OCI-LY7 (cell line): ENCODE results near the gene PEX14. TPM values are rescaled to one million over a fixed set of nuclear protein-coding genes. Genes with fewer than 3 reads are reported as not detected.

Source experiments
- BruUV-seq: library from RNA; stranded (reverse); fragments of 400-500 nt; replicated peaks from 2 replicates; lab custom pipeline; 2021; lab: Mats Ljungman, UMichigan
- CTCF ChIA-PET: fragments of 300-600 bp; sonication (Branson Sonifier 250); formaldehyde crosslinking; loops from one replicate; lab custom pipeline; 2022; ENCODE audit warnings: antibody characterized with exemption; ENCODE audit not compliant: unreplicated experiment; lab: Charles Lee
- POLR2A ChIA-PET: fragments of 300-600 bp; sonication (Branson Sonifier 250); formaldehyde crosslinking; loops from one replicate; lab custom pipeline; 2022; ENCODE audit warnings: antibody characterized with exemption; lab: Charles Lee
- DNase-seq: peaks from one replicate; pipeline ENCODE4 v3.0.0-alpha.2; 2015; ENCODE audit warnings: low spot score
- H2AFZ ChIP-seq: fragments of 200-600 bp; sonication (generic), shearing (Covaris generic); 2 replicates; pipeline ENCODE4 v1.6.1; 2014; ENCODE audit warnings: mild to moderate bottlenecking, antibody characterized with exemption, low read length, moderate library complexity
- H3K27ac ChIP-seq: fragments of 200-600 bp; sonication (generic); 2 replicates; pipeline ENCODE4 v1.5.1; 2014; ENCODE audit warnings: mixed run types, low read depth, mild to moderate bottlenecking, moderate library complexity, low read length, inconsistent platforms; ENCODE audit not compliant: poor library complexity, severe bottlenecking
- H3K36me3 ChIP-seq: fragments of 200-600 bp; sonication (generic); 2 replicates; pipeline ENCODE4 v1.6.1; 2014; ENCODE audit warnings: mild to moderate bottlenecking, antibody characterized with exemption, low read length, moderate library complexity, mixed read lengths; ENCODE audit not compliant: insufficient read depth
- H3K4me1 ChIP-seq: fragments of 200-600 bp; sonication (generic); 2 replicates; pipeline ENCODE4 v1.5.1; 2014; ENCODE audit warnings: mild to moderate bottlenecking, low read length; ENCODE audit not compliant: insufficient read depth, poor library complexity, severe bottlenecking
- H3K4me2 ChIP-seq: fragments of 200-600 bp; sonication (generic); 2 replicates; pipeline ENCODE4 v1.6.1; 2014; ENCODE audit warnings: mild to moderate bottlenecking, low read length
- H3K4me3 ChIP-seq: fragments of 200-600 bp; sonication (generic); 2 replicates; pipeline ENCODE4 v1.5.1; 2014; ENCODE audit warnings: mild to moderate bottlenecking, low read depth, low read length; ENCODE audit not compliant: poor library complexity, severe bottlenecking
- H3K79me2 ChIP-seq: fragments of 200-600 bp; sonication (generic); 2 replicates; pipeline ENCODE4 v1.6.1; 2016; ENCODE audit warnings: low read depth, mild to moderate bottlenecking, low read length, moderate library complexity, mixed read lengths; ENCODE audit not compliant: insufficient read depth
- H3K9me2 ChIP-seq: fragments of 200-600 bp; sonication (generic); 2 replicates; pipeline ENCODE4 v1.6.1; 2016; ENCODE audit warnings: mild to moderate bottlenecking, low read length, mixed read lengths; ENCODE audit not compliant: insufficient read depth
- H3K9me3 ChIP-seq: fragments of 200-600 bp; sonication (generic); 2 replicates; pipeline ENCODE4 v1.6.1; 2014; ENCODE audit warnings: mild to moderate bottlenecking, mixed run types, low read length, mixed read lengths
- H4K20me1 ChIP-seq: fragments of 200-600 bp; sonication (generic); 2 replicates; pipeline ENCODE4 v1.6.1; 2014; ENCODE audit warnings: mild to moderate bottlenecking, antibody characterized with exemption, low read length, moderate library complexity, mixed read lengths; ENCODE audit not compliant: insufficient read depth
- EZH2phosphoT487 ChIP-seq: fragments of 200-600 bp; sonication (generic); IDR thresholded peaks from 2 replicates; pipeline ENCODE4 v1.6.1; 2018; ENCODE audit warnings: low read depth, borderline replicate concordance, mild to moderate bottlenecking, mixed run types, antibody characterized with exemption, low read length, moderate library complexity, mixed read lengths
- intact Hi-C: fragments of 100-400 bp; cut with micrococcal nuclease; formaldehyde crosslinking; loops from one replicate; pipeline ENCODE4 v1.10.0; 2022; ENCODE audit not compliant: unreplicated experiment
- total RNA-seq, 2 experiments: library from RNA; depleted of rRNA in 1 of 2; stranded (reverse); fragments of >200 nt in 1 of 2; shearing (Covaris generic) in 1 of 2; gene quantifications; 2 replicates each; pipeline ENCODE4 v1.2.3, GENCODE V29; 2014 to 2022
- TF ChIP-seq, protein P1 (sequence below): fragments of 200-600 bp; sonication (generic); conservative IDR thresholded peaks from 2 replicates; pipeline ENCODE4 v1.5.1; 2014; ENCODE audit warnings: mild to moderate bottlenecking, antibody characterized with exemption, low read length, moderate library complexity, mixed read lengths

The PEX14 gene
- total RNA-seq, 2 experiments from 2014 or later: 14.6 to 24.3 TPM

DNA sequence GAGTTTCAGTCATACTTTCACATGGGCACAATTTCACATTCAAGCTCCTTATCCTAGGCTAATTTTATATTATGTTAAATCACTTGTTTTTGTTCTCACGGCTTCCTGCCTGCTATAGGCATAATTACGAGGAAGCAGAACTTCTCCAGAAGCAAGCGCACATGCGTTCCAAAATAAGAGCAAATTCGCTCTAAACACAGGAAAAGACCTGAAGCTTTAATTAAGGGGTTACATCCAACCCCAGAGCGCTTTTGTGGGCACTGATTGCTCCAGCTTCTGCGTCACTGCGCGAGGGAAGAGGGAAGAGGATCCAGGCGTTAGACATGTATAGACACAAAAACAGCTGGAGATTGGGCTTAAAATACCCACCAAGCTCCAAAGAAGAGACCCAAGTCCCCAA lies 25.0 kb upstream of the PEX14 start, which contains the start of gene CORT:
Gene CORT (plus strand): TSS at position 281 of the 400 bp plus-strand sequence. CDS start 193 bp downstream, outside the sequence.
- no peaks in the 10 kb centered on the region for H3K9me2 ChIP-seq

DNA sequence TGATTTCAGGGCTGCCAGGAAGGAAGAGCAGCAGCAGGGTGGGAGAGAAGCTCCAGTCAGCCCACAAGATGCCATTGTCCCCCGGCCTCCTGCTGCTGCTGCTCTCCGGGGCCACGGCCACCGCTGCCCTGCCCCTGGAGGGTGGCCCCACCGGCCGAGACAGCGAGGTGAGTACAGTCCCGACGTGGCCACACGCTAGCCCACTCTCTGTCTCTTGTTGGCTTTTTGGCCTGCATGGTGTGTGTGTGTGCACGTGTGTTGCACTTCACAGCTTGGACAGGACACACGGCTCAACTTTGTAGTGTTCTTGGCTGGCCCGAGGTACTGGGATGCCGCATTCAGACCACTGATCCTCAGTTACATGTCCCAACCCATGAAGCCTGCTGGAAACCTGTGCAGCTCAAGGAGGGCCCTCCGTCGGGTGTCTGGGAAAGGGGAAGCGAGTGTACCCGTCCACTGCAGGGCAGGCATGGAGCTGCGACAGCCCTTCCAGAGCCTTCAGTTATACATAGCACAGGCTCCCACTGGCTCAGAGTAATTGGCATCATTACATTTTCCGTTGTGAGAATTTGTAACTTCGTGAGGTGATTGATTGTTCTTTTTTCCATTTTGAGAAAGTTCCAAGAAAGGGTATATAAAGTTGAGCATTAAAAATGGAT lies 24.5 kb upstream of the PEX14 start:
- TF ChIP-seq, protein P1, sequence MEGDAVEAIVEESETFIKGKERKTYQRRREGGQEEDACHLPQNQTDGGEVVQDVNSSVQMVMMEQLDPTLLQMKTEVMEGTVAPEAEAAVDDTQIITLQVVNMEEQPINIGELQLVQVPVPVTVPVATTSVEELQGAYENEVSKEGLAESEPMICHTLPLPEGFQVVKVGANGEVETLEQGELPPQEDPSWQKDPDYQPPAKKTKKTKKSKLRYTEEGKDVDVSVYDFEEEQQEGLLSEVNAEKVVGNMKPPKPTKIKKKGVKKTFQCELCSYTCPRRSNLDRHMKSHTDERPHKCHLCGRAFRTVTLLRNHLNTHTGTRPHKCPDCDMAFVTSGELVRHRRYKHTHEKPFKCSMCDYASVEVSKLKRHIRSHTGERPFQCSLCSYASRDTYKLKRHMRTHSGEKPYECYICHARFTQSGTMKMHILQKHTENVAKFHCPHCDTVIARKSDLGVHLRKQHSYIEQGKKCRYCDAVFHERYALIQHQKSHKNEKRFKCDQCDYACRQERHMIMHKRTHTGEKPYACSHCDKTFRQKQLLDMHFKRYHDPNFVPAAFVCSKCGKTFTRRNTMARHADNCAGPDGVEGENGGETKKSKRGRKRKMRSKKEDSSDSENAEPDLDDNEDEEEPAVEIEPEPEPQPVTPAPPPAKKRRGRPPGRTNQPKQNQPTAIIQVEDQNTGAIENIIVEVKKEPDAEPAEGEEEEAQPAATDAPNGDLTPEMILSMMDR: no peak
- TF ChIP-seq EZH2phosphoT487: no peak
- CTCF ChIA-PET: no interaction called here

More for the DNA sequence above, 25.0 kb upstream of the PEX14 start, which contains the start of gene CORT:
- Histone ChIP-seq H3K36me3 (peaks cover 6% of the 10 kb centered on the region; the same call in 1 of the 2 replicates), H4K20me1 (no peaks in the 10 kb centered on the region), H3K4me2 (no peak within 1 kb of the TSS), H3K27ac (no peak within 1 kb of the TSS), H3K79me2 (no peaks in the 10 kb centered on the region), H3K9me3 (no peaks in the 10 kb centered on the region), H3K4me1 (no peaks in the 10 kb centered on the region), H3K4me3 (no peak within 1 kb of the TSS), H2AFZ (no peak within 1 kb of the TSS)
- intact Hi-C loops: no loop called here
- no peak for DNase-seq
- no peak for TF ChIP-seq EZH2phosphoT487
- TF ChIP-seq, protein P1: no peak
- ChIA-PET POLR2A (no interaction called here), CTCF (no interaction called here)
- BruUV-seq: no TSS peak

DNA sequence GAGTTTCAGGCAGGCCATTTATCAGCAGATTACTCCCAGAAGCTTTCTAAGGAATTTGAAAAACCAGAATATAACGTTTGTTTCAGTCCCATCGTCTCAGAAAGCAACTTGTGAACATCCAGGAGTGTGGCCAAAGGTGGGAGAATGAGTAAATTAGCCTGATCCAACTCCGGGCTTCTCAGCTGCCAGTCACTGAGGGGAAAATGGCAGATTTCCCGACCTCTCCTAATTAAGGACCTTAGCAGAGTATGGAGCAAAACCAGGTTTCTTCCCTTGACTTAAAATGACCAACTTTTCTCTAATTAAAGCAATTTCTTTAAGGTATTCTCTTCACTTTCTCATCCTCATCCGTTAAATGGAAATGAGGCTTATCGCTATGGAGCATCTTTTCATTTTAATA lies 23.9 kb upstream of the PEX14 start:
- DNase-seq: no peak
- H3K9me2 ChIP-seq: no peaks in the 10 kb centered on the region
- H3K4me2 ChIP-seq: no peak overlapping the region
- H3K27ac ChIP-seq: no peak overlapping the region
- intact Hi-C loops: no loop called here
- H3K9me3 ChIP-seq: no peaks in the 10 kb centered on the region
- no peak overlapping the region for H2AFZ ChIP-seq
- no peaks in the 10 kb centered on the region for H3K4me1 ChIP-seq
- ChIA-PET POLR2A (no interaction called here), CTCF (no interaction called here)
- TF ChIP-seq EZH2phosphoT487: no peak
- TF ChIP-seq, protein P1: no peak
- no TSS peak for BruUV-seq
- H3K4me3 ChIP-seq: no peak overlapping the region
- peaks cover 15% of the 10 kb centered on the region for H3K36me3 ChIP-seq
- no peaks in the 10 kb centered on the region for H3K79me2 ChIP-seq
- no peaks in the 10 kb centered on the region for H4K20me1 ChIP-seq

More for the DNA sequence above, 24.5 kb upstream of the PEX14 start:
- no peaks in the 10 kb centered on the region for H3K79me2 ChIP-seq
- no peak for DNase-seq
- no TSS peak for BruUV-seq
- no peak overlapping the region for H3K4me2 ChIP-seq
- H3K4me1 ChIP-seq: no peaks in the 10 kb centered on the region
- H3K9me3 ChIP-seq: no peaks in the 10 kb centered on the region
- H4K20me1 ChIP-seq: no peaks in the 10 kb centered on the region
- H3K4me3 ChIP-seq: no peak overlapping the region
- intact Hi-C loops: no loop called here
- peaks cover 12% of the 10 kb centered on the region; the same call in 1 of the 2 replicates for H3K36me3 ChIP-seq
- POLR2A ChIA-PET: no interaction called here
- H3K27ac ChIP-seq: no peak overlapping the region
- no peak overlapping the region for H2AFZ ChIP-seq
- no peaks in the 10 kb centered on the region for H3K9me2 ChIP-seq
